ENCODE results near the gene OSBPL2. TPM values are rescaled to one million over a fixed set of nuclear protein-coding genes. Genes with fewer than 3 reads are reported as not detected.

The OSBPL2 gene
- total and polyA plus RNA-seq, 2 experiments from 2014 or later = 16.6 to 31.2 TPM

GRCh38 chr20:62313021-62313420 lies 74.7 kb downstream of the OSBPL2 start (continued):
- no peak for TF ChIP-seq POLR2AphosphoS5 (IDR thresholded peaks at IDR 0.05; ENCODE audit: low read depth)

GRCh38 chr20:62313460-62314338 lies 75.4 kb downstream of the OSBPL2 start:
- peaks cover 30% of the 10 kb centered on the region for H3K27me3 Mint-ChIP-seq (ENCODE audit: insufficient read depth, low read depth, poor library complexity)
- H3K27me3 ChIP-seq (ENCODE audit: insufficient read depth) = no peaks in the 10 kb centered on the region
- H3K4me1 ChIP-seq (ENCODE audit: insufficient read depth) = no peaks in the 10 kb centered on the region
- no peaks in the 10 kb centered on the region for H3K9me2 ChIP-seq (ENCODE audit: insufficient read depth)
- no peaks in the 10 kb centered on the region for H3K79me2 ChIP-seq (replicated peaks; ENCODE audit: insufficient read depth)
- peaks cover 36% of the 10 kb centered on the region for H3F3A ChIP-seq (replicated peaks; ENCODE audit: low read depth)
- no peak overlapping the region for H3K27ac ChIP-seq (ENCODE audit: low read depth)
- no peak overlapping the region for H3K4me2 ChIP-seq
- no peaks in the 10 kb centered on the region; the same call in 2 of the 3 replicates for H3K4me1 Mint-ChIP-seq
- H3K4me3 Mint-ChIP-seq = no peak overlapping the region
- no peak overlapping the region for H3K27ac Mint-ChIP-seq
- peaks cover 26% of the 10 kb centered on the region for H3K36me3 ChIP-seq (ENCODE audit: insufficient read depth)
- peaks cover 47% of the 10 kb centered on the region for H3K36me3 Mint-ChIP-seq (ENCODE audit: low read depth)
- TF ChIP-seq ZNF331 (CRISPR knock-in tag; IDR thresholded peaks at IDR 0.05; ENCODE audit: low read depth) = no peak
- no peak for TF ChIP-seq JUNB (IDR thresholded peaks at IDR 0.05; ENCODE audit: unreplicated experiment)
- no peak for TF ChIP-seq ETS1 (IDR thresholded peaks at IDR 0.05)
- no peak for TF ChIP-seq EZH2 (IDR thresholded peaks at IDR 0.05; ENCODE audit: low read depth, unreplicated experiment)
- no peak for TF ChIP-seq ZNF114 (CRISPR knock-in tag; IDR thresholded peaks at IDR 0.05)
- TF ChIP-seq CTCF (conservative IDR thresholded peaks at IDR 0.05; ENCODE audit: low read depth in 2 of 2) = no peak
- TF ChIP-seq REST (IDR thresholded peaks at IDR 0.05; ENCODE audit: unreplicated experiment) = no peak
- no peak overlapping the region for H2AFZ ChIP-seq
- no peak overlapping the region for H3K4me3 ChIP-seq
- H3K9me3 Mint-ChIP-seq = peaks cover 11% of the 10 kb centered on the region; the same call in 2 of the 3 replicates
- ATAC-seq (no peak), DNase-seq (ENCODE audit: low spot score) (no peak)
- no peaks in the 10 kb centered on the region for H4K20me1 ChIP-seq (replicated peaks; ENCODE audit: insufficient read depth)

Measured in GM23338 (cell line).